ENCODE results near the gene ZBTB25. TPM values are rescaled to one million over a fixed set of nuclear protein-coding genes. Genes with fewer than 3 reads are reported as not detected.

Gene ZBTB25
- total RNA-seq, 4 donors from 2014 or later = 14.9 to 26.4 (median 16.6) TPM

GRCh38 chr14:64450255-64450654, 53.4 kb downstream of the ZBTB25 start:
- no peak overlapping the region for H3K27ac ChIP-seq
- H3K4me3 ChIP-seq = no peak overlapping the region
- H3K27me3 ChIP-seq = no peaks in the 10 kb centered on the region
- H3K36me3 ChIP-seq = peaks cover 0 to 73% (median 15%) of the 10 kb centered on the region in 3 donors
- TF ChIP-seq CTCF (IDR thresholded peaks at IDR 0.05) (no peak), POLR2A (IDR thresholded peaks at IDR 0.05) (no peak), EP300 (IDR thresholded peaks at IDR 0.05) (no peak)
- 89 to 91% methylated on average over 2 of the region's 2 CpGs for WGBS, 2 donors
- no peaks in the 10 kb centered on the region for H3K4me1 ChIP-seq
- no peak for DNase-seq (ENCODE audit: low spot score in 2 of 2)
- no peaks in the 10 kb centered on the region for H3K9me3 ChIP-seq

GRCh38 chr14:64447876-64448670, 55.6 kb downstream of the ZBTB25 start:
- H3K9me3 ChIP-seq = no peaks in the 10 kb centered on the region
- no peaks in the 10 kb centered on the region for H3K27me3 ChIP-seq
- H3K27ac ChIP-seq = no peak overlapping the region
- TF ChIP-seq CTCF (IDR thresholded peaks at IDR 0.05) (no peak), EP300 (IDR thresholded peaks at IDR 0.05) (no peak), POLR2A (IDR thresholded peaks at IDR 0.05) (no peak)
- WGBS, 2 donors = 71 to 79% methylated on average over 5 of the region's 5 CpGs
- DNase-seq (ENCODE audit: low spot score in 2 of 2) = no peak
- peaks cover 0 to 71% (median 0%) of the 10 kb centered on the region in 3 donors for H3K36me3 ChIP-seq
- H3K4me1 ChIP-seq = peaks cover 0 to 4% (median 0%) of the 10 kb centered on the region in 4 donors
- no peak overlapping the region for H3K4me3 ChIP-seq

- WGBS, 2 donors = 71 to 73% methylated on average over 7 of the region's 7 CpGs
- H3K36me3 ChIP-seq = peaks cover 0 to 72% (median 0%) of the 10 kb centered on the region in 3 donors
These were observed 58.4 kb downstream of the ZBTB25 start for GRCh38 chr14:64444984-64445845.

GRCh38 chr14:64444140-64444539, 59.5 kb downstream of the ZBTB25 start:
- H3K4me1 ChIP-seq = peaks cover 0 to 4% (median 0%) of the 10 kb centered on the region in 4 donors
- no peak overlapping the region for H3K27ac ChIP-seq
- H3K9me3 ChIP-seq = no peaks in the 10 kb centered on the region
- TF ChIP-seq POLR2A (IDR thresholded peaks at IDR 0.05) (no peak), EP300 (IDR thresholded peaks at IDR 0.05) (no peak), CTCF (IDR thresholded peaks at IDR 0.05) (no peak)
- DNase-seq (ENCODE audit: low spot score in 2 of 2) = no peak
- WGBS, 2 donors = 86 to 89% methylated on average over 11 of the region's 11 CpGs
- peaks cover 0 to 66% (median 0%) of the 10 kb centered on the region in 3 donors for H3K36me3 ChIP-seq
- H3K4me3 ChIP-seq = no peak overlapping the region
- no peaks in the 10 kb centered on the region for H3K27me3 ChIP-seq

More at GRCh38 chr14:64444984-64445845, 58.4 kb downstream of the ZBTB25 start:
- DNase-seq (ENCODE audit: low spot score in 2 of 2) = no peak
- Histone ChIP-seq H3K9me3 (no peaks in the 10 kb centered on the region), H3K4me3 (no peak overlapping the region), H3K4me1 (peaks cover 0 to 4% (median 0%) of the 10 kb centered on the region in 4 donors), H3K27ac (peak overlapping the region in 3 of 4 donors; percentile 15 to 55 (median 41)), H3K27me3 (no peaks in the 10 kb centered on the region)
- TF ChIP-seq CTCF (IDR thresholded peaks at IDR 0.05) = no peak
- TF ChIP-seq EP300 (IDR thresholded peaks at IDR 0.05) = no peak
- TF ChIP-seq POLR2A (IDR thresholded peaks at IDR 0.05) = no peak

All from tibial nerve (tissue), 4 donors.